CMK (cell line): ENCODE data around the gene ARL8B.
"Not testable (repeated sequence)": the region's sequence is repeated elsewhere in the genome, so short reads cannot be mapped to it uniquely, and the experiment has no call there.

Experiments
- DNase-seq: peaks from one replicate; pipeline ENCODE4 v3.0.0-alpha.2; 2010; ENCODE audit warnings: low read depth

ARL8B gene

DNA sequence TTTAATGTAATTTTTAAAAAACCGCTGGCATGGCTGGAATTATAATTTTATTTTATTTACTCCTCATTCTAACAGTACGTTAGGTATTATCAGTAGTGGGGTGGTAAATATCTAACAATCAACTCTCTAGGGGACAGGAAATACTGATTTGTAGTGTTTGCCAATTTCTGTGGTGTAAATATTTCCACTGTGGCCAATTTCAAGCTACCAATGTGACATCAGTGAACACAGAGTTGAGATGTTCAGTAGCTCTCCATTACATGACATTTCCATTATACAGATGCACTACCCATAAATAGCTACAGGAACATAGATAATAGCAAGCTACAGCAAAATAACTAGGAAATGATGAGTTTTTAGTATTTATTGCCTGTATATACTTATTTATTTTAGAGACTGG, 10.0 kb upstream of the ARL8B start:
- DNase-seq: no peak

DNA sequence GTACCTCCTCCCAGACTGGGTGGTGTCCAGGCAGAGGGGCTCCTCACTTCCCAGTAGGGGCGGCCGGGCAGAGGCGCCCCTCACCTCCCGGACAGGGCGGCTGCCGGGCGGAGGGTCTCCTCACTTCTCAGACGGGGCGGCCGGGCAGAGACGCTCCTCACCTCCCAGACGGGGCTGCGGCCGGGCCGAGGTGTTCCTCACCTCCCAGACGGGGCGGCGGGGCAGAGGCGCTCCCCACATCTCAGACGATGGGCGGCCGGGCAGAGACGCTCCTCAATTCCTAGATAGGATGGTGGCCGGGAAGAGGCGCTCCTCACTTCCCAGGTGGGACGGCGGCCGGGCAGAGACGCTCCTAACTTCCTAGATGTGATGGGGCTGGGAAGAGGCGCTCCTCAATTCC, 8.4 kb upstream of the ARL8B start:
- DNase-seq: not testable (repeated sequence)

DNA sequence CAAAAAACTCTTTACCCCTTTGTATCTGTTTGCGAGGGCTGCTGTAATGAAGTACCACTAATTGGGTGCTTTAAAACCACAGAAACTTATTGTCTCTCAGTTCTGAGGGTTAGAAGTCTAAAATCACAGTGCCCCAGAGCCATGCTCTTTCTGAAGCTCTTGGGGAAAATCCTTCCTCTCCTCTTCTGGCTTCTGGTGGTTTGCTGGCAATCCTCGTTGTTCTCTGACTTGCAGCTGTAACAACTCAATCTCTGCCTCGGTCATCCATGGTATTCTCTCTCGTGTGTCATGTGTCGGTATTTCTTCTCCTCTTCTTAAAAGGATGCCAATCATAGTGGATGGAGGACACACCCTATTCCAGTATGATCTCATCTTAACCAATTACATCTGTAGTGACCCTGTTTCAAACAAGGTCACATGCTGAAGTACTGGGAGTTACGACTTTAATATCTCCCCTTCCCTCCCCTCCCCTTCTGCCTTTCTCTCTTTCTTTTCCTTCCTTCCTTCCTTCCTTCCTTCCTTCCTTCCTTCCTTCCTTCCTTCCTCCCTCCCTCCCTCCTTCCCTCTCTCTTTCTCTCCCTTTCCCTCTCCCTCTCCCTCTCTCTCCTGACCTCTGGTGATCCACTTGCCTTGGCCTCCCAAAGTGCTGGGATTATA, 6.5 kb upstream of the ARL8B start:
- DNase-seq: no peak

DNA sequence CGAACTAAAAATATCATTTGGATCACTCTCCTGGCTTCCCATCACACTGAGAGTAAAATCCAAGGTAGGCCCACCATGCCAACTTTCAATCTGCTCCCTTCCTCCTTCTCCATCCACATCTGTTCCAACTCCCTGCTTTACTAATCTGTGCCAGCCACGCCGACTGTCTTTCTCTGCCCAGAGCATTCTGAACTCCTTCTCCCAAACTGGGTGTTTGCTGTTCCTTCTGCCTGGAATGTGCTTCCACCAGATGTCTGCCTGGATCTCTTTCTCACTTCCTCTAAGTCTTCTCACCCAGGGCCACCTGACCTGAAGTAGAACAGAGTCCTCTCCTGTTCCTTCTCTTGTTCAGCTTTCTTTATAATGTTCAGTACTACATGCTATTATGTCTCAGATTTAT, 5.6 kb upstream of the ARL8B start:
- DNase-seq: no peak

DNA sequence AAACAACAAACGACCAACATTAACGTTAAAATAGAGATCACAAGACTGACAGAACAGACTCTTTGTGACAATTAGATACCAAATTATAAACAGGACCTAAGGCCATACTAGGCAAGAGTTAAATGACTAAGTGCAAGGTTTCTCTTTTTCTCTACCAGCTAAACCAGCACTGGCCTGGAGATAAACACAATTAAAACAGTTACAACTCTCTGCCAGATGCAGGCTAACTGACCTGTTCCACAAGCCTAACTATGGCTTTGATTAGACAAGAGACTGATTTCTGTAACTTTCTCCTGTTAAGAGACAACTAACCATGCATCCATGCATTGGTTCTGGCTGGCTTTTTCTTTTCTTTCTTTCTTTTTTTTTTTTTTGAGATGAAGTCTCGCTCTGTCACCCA, 1.6 kb upstream of the ARL8B start:
- no peak for DNase-seq

DNA sequence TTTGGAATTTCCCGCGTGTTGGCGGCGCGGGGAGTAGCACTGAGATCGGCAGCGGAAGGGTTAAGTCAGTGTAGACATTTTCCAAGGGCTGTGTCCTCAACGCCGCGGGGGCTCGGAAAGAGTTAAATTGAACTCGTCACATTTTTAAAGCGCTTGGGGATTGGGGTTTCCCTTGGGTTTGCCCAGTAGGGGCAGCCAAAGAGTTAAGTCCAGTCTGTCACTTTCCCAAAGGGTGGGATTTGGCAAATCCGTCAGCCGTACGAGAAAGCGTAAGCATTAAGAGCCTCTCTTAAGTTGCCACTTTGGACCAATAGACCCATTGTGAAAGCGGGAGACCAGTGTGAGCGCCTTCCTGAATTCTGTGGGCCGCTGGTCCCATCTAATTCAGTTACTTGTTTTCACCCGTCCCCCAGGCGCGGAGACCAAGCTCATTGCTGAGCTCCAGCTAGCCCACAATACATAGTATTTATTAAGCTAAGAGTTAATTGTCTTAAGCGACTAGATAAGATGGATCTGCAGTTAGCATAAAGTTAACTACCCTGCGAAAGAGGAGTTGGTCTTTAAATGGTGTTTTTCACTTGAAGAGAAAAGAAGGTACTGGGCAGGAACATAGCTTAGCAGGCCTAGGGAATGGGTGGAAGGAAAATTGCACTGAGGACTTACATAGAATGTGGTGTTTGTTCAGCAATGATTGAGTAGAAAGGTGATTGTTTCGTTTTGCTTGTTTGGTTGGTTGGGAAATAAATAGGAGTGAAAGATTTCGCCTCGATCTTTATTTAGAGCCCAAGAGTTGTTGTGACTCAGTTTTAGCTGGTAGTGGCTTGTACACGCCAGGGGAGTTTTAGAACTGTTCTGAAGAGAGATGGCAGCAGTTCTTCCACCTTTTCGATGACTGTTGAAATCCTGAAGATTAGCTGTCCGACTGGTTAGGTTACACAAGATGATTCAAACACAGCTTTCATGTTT, 932 bp downstream of the ARL8B start:
- no peak for DNase-seq

DNA sequence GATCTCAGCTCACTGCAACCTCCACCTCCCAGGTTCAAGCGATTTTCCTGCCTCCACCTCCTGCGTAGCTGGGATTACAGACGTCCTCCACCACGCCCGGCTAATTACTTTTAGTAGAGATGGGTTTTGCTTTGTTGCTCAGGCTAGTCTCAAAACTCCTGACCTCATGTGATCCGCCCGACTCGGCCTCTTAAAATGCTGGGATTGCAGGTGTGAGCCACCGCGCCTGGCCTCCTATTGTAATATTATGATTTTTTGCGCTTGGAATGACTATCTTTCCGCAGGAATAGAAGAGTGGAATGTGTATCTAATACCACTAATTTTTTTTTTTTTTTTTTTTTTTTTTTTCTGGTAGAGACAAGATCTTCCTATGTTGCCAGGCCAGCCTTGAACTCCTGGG, 1.8 kb downstream of the ARL8B start:
- no peak for DNase-seq

DNA sequence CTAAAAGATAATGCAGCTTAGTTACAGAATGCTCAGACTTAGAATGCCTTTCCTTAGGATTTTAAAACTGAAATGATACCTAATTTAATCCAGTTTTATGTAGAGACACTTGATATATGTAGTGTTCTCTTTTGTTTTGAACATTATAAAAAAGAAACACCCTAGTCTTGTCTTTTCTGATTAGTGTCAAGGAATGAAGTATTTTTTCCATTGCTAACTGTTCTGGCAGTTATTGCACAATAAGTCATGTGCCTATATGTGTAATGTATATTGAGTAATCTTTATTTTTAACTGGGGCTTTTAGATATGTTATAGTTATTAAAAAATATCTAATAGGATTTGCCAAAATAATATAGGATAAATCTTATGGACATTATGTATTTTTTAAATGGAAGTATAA, 4.5 kb downstream of the ARL8B start:
- DNase-seq: no peak

DNA sequence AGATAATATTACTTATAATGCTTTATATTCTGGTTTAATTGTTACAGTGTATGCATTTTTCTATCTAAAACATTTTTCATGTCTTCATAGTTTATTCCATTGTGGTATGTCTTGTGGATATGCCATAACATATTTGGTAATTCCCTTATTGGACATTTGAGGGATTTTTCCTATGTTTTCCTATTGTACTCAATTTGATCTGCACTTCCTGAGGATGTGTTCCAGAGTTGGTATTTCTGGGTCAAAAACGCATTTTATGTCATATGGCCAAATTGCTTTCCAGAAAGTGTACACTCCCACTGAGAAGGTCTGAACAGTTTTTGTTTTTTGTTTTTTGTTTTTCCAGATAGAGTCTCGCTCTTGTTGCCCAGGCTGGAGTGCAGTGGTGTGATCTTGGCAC, 6.8 kb downstream of the ARL8B start:
- DNase-seq: no peak

DNA sequence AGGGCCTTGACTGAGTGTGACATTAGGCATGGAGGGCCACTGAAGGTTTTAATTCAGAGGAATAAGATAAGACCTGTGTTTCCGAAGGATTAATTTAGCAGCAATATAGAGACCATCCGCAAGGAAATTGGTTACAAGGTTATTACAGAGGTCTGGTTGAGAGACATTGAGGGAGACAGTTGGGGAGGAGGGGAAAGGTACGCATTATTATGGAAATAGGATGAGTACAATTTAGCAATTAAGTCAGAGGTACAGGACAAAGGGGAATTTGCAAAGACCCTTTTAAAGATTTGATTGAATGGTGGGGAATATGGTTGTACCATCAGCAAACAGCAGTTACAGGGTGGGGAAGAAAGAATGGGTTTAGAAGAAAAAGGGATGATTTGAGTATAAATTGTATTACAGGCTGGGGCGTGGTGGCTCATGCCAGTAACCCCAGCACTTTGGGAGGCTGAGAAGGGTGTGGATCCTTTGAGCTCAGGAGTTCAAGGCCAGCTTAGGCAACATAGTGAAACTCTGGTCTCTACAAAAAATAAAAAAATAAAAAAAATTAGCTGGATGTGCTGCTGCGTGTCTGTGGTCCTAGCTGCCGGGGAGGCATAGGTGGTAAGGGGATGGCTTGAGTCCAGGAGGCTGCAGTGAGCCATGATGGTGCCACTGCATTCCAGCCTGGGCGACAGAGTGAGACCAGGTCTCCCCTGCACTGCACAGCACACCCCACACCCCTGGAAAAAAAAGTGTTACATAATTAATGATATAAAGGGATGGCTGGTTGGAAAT, 11.3 kb downstream of the ARL8B start:
- no peak for DNase-seq

DNA sequence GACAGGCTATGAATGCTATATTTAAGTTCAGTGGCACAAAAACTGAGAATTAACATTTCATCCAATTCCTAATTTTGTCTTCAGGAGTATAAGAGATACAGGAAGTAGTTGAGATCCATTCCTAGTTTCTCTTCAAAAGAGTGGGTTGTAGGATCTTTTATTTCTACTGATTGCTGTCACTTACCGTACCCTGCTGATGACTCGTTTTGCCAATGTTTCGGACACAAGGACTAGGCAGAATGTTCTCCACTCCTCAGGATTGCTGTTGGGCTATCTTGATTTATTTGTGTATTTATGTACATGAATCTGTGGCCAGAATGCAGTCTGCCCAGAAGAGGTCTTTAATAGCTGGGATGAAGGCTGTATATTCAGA, 11.9 kb downstream of the ARL8B start:
- DNase-seq: no peak

DNA sequence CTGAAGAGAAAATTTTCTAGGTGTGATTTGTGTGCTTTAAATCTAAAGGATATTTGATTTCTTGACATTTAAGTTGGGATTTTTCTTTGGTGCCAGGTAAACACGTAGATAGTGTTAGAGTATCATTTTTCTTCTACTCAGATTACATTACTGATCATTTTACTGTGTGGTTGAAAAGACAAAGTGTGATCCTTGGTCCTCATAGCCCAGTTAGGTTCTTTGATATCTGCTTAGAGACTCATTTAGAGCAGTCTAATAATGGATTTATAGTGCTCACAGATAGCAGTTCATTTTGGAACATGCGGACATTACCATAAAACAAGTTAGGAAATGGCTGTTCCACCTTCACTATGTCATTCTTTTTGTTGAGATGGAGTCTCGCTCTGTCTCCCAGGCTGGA, 12.4 kb downstream of the ARL8B start:
- no peak for DNase-seq

DNA sequence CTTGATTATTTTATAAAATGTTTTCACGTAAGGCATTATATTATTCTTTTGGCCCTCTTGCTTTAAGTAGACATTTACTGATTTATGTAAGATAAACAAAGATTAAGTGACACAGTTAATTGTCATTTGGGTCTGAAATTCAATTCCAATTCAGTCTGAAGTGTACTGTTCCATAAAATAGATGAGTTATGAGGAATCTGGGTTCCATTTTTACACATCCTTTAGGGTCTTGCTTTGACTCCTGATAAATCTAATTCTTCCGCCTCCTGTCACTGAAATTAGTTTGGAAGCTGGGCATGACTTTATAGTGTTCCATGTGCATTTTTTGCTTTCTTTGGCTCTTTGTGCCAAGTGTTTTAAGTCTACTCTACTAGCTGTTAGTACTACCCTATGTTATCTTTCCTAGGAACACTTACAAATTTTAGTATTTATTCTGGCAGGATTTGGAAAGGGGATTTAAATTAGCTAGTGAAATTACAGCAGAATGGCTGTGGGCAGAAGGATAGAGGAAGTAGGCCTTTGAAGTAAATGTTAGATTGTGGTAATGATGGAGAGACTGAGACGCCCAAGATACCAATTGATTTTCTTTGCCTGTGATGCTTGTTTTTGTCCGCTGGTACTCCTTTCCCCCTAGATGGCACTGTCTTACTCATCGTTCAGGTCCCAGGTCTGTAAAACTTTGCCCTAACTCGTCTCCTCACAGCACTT, 14.3 kb downstream of the ARL8B start:
- no peak for DNase-seq

DNA sequence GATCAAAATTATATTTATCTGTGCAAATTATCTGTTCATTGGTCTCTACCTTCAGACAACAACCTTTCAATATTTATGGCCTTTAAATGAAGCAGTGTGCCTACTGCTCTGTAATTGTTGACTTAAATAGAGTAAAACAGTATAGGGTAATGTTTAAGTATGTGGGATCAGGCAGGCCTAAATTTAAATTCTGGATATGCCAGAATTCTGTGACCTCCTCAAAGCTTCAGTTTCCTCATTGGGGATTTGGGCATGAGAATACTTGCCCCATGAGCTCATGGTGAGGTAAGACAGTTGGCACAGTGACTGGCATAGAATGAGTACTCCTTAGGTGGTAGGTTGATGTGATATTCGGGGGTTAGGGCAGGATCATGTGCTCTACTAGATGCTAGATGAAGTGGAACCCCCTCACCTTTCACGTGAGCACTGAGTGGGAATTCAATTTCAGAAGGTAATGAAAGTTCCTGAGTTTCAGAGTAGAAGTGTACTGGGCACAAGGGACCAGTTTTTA, 14.9 kb downstream of the ARL8B start:
- no peak for DNase-seq

DNA sequence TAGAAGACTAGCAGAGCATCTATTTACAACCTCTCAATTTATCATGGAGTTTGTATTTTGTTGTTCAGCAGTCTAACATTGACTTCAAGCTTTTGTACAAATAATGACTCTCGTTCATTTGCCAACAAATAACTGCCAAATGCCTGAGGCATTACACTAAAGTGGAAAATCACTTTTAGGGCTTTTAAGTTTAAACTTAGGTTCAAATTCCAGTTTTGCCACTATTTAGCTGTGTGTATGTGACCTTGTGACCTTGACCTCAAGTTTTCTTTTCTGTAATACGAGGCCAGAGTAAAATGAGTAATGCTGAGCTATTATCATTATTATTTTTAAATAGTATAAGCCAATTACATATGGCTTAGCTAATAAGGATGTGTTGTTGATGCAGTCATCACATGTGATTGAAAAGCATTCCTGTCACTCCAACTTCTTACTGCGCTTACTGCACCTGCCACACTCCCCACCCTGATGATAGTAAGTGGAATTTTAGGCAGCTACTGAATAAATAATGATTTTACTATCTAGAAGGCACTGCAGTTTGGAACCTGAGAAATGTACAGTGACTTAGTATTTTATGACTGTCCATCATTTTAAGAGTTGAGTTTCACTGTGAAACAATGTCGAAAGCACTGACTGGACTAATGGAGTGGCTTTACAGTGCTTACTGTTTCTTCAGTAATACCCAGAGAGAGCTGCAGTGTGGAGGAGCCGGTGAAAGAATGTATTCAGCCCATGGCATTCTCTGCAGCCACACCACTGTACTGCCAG, 16.3 kb downstream of the ARL8B start:
- DNase-seq: no peak

DNA sequence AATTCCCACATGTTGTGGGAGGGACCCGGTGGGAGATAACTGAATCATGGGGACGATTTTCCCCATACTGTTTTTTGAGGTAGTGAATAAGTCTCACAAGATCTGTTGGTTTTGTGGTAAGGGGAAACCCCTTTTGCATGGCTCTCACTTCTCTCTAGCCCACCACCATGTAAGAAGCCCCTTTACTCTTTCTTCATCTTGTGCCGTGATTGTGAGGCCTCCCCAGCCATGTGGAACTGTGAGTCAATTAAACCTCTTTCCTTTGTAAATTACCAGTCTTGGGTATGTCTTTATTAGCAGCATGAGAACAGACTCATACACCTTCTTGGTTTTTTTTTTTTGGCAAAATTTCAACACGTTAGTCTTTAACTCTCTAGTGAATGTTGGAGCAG, 18.1 kb downstream of the ARL8B start:
- no peak for DNase-seq

DNA sequence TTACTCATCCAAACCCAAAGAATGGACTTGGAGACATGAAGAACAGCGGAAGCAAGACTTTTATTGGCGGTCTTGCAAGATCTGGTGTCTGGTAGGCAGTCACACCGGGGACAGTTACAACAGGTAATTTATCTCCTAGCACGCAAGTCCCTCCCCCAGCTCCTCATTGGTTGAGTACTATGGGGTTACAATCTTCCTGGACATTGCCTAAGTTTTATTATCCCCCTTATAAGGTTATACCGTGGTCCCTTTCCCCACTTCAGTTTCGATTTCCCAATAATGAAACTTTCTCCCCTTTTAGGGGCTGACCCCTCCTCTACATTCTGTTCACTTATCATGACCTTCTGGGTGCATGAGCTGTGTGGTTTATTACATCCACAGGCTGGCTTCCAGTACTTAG, 18.7 kb downstream of the ARL8B start:
- no peak for DNase-seq

DNA sequence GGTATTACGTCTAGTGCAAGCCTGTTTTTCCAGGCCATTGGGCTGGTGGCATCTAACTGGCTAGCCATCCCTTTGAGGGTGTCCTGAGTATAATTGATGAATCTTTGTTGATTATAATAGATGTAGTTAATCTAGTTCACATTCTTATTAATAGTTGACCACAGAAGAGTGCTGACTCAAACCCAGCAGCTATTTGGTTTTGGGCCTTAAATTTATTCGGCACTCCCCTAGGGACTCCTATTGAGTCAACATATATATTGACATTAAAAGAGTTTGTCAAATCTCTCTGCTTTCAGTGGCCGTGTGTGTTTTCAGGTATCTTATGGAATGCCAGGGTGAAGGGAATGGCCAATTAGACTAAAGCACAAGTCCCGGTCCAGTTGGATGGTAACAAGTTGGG, 19.7 kb downstream of the ARL8B start:
- no peak for DNase-seq

DNA sequence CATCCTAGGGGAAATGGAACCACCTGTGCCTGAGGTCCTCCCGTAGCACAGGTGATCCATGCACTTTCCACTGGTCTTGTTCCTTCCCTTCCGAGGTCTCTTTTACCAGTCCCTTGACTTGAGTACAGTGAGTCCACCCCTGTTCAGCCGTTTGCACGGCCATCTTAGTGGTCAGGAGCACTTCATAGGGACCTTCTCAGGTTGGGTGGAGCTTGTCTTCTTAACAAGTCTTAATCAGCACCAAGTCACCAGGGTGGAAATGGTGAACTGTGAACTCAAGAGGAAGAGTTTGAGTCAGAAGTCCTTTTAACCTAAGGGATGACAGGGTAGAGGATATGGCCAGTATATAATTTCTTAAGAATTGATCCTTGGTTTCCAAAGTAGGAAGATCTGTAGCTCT, 21.4 kb downstream of the ARL8B start:
- DNase-seq: no peak

DNA sequence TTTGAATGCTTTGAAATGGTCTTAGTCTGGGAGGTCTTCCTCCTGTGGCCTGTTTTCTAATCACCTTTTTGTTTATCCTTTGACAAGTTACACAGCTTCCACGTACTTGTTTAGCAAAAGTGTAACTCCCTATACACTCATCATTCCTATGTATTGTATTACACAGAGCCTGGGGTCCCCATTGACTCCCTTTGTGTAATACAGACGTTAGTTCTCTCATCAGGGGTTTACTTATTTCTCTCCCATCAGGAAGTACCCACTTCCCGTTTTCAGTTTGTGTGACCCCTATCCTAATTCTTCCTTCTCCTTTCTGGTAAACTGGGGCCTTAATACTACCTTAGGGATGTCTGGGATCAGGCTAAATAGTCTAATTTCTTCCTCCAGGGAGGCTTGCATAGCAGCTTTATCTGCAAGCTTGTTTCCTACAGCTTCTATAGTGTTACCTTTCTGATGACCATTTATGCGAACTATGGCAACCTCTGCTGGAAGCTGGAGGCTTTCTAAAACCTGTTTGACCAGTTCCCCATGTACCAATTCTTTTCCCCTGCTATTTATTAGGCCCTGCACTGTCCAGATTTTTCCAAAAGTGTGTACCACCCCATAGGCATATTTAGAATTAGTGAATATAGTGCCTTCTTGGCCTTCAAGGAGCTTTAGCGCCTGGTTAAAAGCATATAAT, 22.4 kb downstream of the ARL8B start:
- no peak for DNase-seq

DNA sequence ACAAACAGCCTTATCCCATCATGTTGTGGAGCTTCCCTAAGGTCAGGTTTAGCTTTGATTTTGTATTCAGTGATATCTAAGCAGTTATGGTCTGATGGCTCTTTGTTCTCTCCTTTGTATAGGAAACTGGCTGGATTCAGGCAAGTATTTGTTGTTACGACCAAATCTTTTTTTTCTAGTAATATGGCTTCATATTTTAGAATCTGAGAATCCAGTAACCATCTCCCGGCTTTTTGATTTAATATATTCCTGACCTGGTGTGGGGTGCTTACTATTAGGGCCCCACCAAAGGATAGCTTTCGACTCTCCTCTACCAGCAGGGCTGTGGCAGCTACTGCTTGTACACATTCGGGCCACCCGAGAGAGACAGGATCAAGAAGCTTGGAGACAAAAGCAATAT, 23.0 kb downstream of the ARL8B start:
- DNase-seq: no peak
